NT2/D1 (cell line): ENCODE data around the gene SLC38A8.

Experiments
- DNase-seq: peaks from one replicate; pipeline ENCODE4 v3.0.0-alpha.2; 2011; ENCODE audit warnings: low read depth, low spot score
- H3K27me3 ChIP-seq: 2 replicates; pipeline ENCODE4 v1.6.0; 2011; ENCODE audit warnings: mild to moderate bottlenecking; ENCODE audit not compliant: insufficient read length, insufficient read depth
- H3K36me3 ChIP-seq: 2 replicates; pipeline ENCODE4 v1.6.1; 2011; ENCODE audit warnings: mild to moderate bottlenecking, low read length, mixed read lengths; ENCODE audit not compliant: insufficient read depth, insufficient read length
- H3K4me1 ChIP-seq: 2 replicates; pipeline ENCODE4 v1.5.1; 2011; ENCODE audit not compliant: insufficient read depth, insufficient read length
- H3K4me3 ChIP-seq: 2 replicates; pipeline ENCODE4 v1.5.1; 2011; ENCODE audit warnings: low read depth; ENCODE audit not compliant: insufficient read length
- H3K9ac ChIP-seq: 2 replicates; pipeline ENCODE4 v1.6.0; 2011; ENCODE audit warnings: low read depth; ENCODE audit not compliant: insufficient read length
- H3K9me3 ChIP-seq: 2 replicates; pipeline ENCODE4 v1.5.1; 2011; ENCODE audit warnings: mild to moderate bottlenecking, low read length; ENCODE audit not compliant: insufficient read depth
- SUZ12 ChIP-seq: IDR thresholded peaks from 2 replicates; pipeline ENCODE4 v1.6.1; 2011; ENCODE audit not compliant: insufficient read length, insufficient read depth; ENCODE audit errors: extremely low read depth
- YY1 ChIP-seq: IDR thresholded peaks from 2 replicates; pipeline ENCODE4 v1.6.1; 2011; ENCODE audit not compliant: insufficient read length, insufficient read depth
- ZNF274 ChIP-seq: IDR thresholded peaks from 2 replicates; pipeline ENCODE4 v1.6.1; 2011; ENCODE audit warnings: mild to moderate bottlenecking, low read depth, low read length

SLC38A8 gene

DNA sequence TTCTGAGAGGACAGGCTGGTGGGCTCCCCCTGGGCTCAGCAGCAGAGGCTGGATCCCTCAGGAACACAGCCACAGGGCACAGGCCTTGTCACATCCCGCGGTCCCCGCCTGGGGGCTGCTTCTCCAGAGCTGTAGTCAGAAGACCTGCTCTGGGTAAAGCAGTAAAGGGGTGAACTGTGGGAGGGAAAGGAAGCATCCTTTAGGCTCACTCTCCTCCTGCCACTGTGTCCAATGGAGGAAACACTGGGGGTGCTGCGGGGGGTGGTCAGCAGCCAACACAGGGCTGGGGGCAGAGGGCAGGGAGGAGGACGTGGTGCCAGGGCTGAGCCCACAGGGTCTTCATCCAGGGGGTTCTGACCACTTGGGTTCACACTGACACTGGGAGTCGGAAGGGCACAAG, 5.0 kb upstream of the SLC38A8 start:
- H3K9me3 ChIP-seq = no peaks in the 10 kb centered on the region
- no peak overlapping the region for H3K9ac ChIP-seq
- peaks cover 8% of the 10 kb centered on the region for H3K4me1 ChIP-seq
- peaks cover 39% of the 10 kb centered on the region for H3K36me3 ChIP-seq
- no peak for DNase-seq
- H3K4me3 ChIP-seq = no peak overlapping the region
- no peak for TF ChIP-seq YY1
- no peak for TF ChIP-seq ZNF274
- no peak for TF ChIP-seq SUZ12
- peaks cover 1% of the 10 kb centered on the region for H3K27me3 ChIP-seq

- H3K9ac ChIP-seq = no peak overlapping the region
Measured at GRCh38 chr16:84047206-84047605, 4.6 kb upstream of the SLC38A8 start.

GRCh38 chr16:84045818-84046470, 3.3 kb upstream of the SLC38A8 start:
- no peak for DNase-seq
- H3K4me3 ChIP-seq = no peak overlapping the region
- TF ChIP-seq ZNF274 = no peak
- TF ChIP-seq YY1 = no peak
- TF ChIP-seq SUZ12 = no peak
- H3K9me3 ChIP-seq = no peaks in the 10 kb centered on the region
- peaks cover 12% of the 10 kb centered on the region for H3K4me1 ChIP-seq
- no peak overlapping the region for H3K9ac ChIP-seq
- H3K27me3 ChIP-seq = peaks cover 18% of the 10 kb centered on the region
- peaks cover 32% of the 10 kb centered on the region for H3K36me3 ChIP-seq

More at GRCh38 chr16:84047206-84047605, 4.6 kb upstream of the SLC38A8 start:
- Histone ChIP-seq H3K27me3 (peaks cover 5% of the 10 kb centered on the region), H3K36me3 (peaks cover 34% of the 10 kb centered on the region), H3K4me3 (no peak overlapping the region), H3K4me1 (peaks cover 12% of the 10 kb centered on the region), H3K9me3 (no peaks in the 10 kb centered on the region)
- no peak for DNase-seq
- TF ChIP-seq ZNF274 = no peak
- no peak for TF ChIP-seq YY1
- no peak for TF ChIP-seq SUZ12

GRCh38 chr16:84045001-84045817, 2.6 kb upstream of the SLC38A8 start:
- Histone ChIP-seq H3K4me1 (peaks cover 12% of the 10 kb centered on the region), H3K36me3 (peaks cover 28% of the 10 kb centered on the region), H3K9me3 (no peaks in the 10 kb centered on the region), H3K27me3 (peaks cover 25% of the 10 kb centered on the region), H3K4me3 (no peak overlapping the region), H3K9ac (no peak overlapping the region)
- DNase-seq = no peak
- TF ChIP-seq YY1 (no peak), SUZ12 (no peak), ZNF274 (no peak)

DNA sequence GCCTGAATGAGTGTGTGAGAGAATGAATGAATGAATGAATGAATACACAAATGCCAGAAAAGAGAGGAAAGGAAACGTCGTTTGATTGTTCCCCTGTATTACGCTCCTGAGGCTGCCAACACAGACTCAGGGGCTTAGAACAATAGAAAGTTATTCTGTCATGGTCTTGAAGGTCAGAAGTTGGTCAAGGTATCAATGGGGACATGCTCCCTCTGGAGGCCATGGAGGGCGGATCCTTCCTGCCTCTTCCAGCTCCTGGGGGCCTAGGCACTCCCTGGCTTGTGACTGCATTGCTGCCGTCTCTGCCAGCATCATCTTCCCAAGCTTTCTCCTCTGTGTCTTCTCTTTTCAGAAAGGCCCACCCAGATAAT, 1.5 kb upstream of the SLC38A8 start:
- H3K4me3 ChIP-seq = no peak overlapping the region
- TF ChIP-seq SUZ12 = no peak
- TF ChIP-seq ZNF274 = no peak
- TF ChIP-seq YY1 = no peak
- H3K36me3 ChIP-seq = peaks cover 17% of the 10 kb centered on the region
- peaks cover 12% of the 10 kb centered on the region for H3K4me1 ChIP-seq
- peak; percentile 36 for DNase-seq
- H3K9ac ChIP-seq = no peak overlapping the region
- peaks cover 30% of the 10 kb centered on the region for H3K27me3 ChIP-seq
- no peaks in the 10 kb centered on the region for H3K9me3 ChIP-seq

GRCh38 chr16:84043486-84044117, 1.0 kb upstream of the SLC38A8 start:
- TF ChIP-seq ZNF274 (no peak), SUZ12 (no peak), YY1 (no peak)
- H3K36me3 ChIP-seq = peaks cover 13% of the 10 kb centered on the region

GRCh38 chr16:84042879-84043485, 387 bp upstream of the SLC38A8 start:
- Histone ChIP-seq H3K9me3 (no peaks in the 10 kb centered on the region), H3K9ac (no peak overlapping the region), H3K4me1 (peaks cover 12% of the 10 kb centered on the region), H3K36me3 (peaks cover 7% of the 10 kb centered on the region), H3K4me3 (no peak overlapping the region), H3K27me3 (peaks cover 40% of the 10 kb centered on the region)
- TF ChIP-seq SUZ12 = no peak
- TF ChIP-seq ZNF274 = no peak
- TF ChIP-seq YY1 = no peak
- DNase-seq = no peak

More at GRCh38 chr16:84043486-84044117, 1.0 kb upstream of the SLC38A8 start:
- Histone ChIP-seq H3K9ac (peak overlapping the region; percentile 34), H3K27me3 (peaks cover 35% of the 10 kb centered on the region), H3K9me3 (no peaks in the 10 kb centered on the region), H3K4me1 (peaks cover 12% of the 10 kb centered on the region), H3K4me3 (no peak overlapping the region)
- DNase-seq = peak; percentile 46
